ENCODE results near the gene GSN.

DNA sequence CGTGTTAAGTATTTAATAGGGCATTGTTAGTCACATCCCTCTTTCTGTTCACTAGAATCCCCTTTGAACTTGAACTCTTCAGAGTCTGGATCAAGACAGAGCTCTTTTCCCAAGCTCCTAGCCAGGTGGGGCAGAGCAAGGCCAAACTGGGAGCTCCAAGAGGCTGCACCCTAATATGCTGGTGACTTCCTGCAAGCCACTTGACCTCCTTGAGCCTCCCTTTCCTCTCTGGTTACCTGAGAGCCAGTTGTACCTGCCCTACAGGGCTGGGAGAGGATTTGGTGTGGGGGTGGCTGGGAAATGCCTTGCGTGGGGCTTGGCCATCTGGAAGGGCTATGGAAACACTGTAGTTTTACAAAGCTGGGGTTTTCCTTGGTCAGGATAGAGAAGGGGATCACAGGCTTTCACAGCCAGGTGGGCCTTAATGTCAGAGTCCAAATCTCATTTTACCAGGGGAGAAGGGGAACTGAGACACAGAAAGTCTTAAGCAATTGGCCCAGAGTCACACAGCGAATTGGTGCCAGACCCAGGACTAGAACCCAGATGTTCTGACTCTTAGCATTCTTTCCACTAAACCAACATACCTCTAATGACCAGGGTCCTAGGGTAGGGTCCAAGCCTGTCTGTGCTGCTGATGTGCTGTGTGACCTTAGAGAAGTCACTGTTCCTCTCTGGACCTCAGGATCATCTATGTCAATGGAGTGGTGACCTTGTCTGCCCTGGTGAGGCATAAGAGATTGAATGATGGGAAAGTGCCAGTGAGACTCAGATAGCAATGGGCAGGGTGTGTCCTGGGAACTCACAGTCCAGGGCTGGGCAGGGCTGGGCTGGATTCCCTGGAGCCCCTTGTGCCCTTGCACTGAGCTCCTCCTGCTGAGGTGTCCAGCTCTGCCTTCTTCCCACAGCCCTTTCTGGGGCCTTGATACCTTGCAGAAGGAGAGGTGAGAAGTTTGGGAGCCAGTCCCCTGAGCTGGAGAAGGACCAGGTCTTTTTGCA, 35.8 kb downstream of the GSN start:
- no peak for TF ChIP-seq POLR2A (IDR thresholded peaks at IDR 0.05)
- TF ChIP-seq, protein P1, sequence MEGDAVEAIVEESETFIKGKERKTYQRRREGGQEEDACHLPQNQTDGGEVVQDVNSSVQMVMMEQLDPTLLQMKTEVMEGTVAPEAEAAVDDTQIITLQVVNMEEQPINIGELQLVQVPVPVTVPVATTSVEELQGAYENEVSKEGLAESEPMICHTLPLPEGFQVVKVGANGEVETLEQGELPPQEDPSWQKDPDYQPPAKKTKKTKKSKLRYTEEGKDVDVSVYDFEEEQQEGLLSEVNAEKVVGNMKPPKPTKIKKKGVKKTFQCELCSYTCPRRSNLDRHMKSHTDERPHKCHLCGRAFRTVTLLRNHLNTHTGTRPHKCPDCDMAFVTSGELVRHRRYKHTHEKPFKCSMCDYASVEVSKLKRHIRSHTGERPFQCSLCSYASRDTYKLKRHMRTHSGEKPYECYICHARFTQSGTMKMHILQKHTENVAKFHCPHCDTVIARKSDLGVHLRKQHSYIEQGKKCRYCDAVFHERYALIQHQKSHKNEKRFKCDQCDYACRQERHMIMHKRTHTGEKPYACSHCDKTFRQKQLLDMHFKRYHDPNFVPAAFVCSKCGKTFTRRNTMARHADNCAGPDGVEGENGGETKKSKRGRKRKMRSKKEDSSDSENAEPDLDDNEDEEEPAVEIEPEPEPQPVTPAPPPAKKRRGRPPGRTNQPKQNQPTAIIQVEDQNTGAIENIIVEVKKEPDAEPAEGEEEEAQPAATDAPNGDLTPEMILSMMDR (IDR thresholded peaks at IDR 0.05), result no peak

Data from esophagus squamous epithelium (tissue), 4 donors.